NCI-H146 (cell line): ENCODE measurements around the gene ZNG1B.
"Not testable (repeated sequence)": the region's sequence is repeated elsewhere in the genome, so short reads cannot be mapped to it uniquely, and the experiment has no call there.

Experiments
- DNase-seq: peaks from one replicate; lab custom pipeline; 2025; lab: John Stamatoyannopoulos, UW

ZNG1B gene

DNA sequence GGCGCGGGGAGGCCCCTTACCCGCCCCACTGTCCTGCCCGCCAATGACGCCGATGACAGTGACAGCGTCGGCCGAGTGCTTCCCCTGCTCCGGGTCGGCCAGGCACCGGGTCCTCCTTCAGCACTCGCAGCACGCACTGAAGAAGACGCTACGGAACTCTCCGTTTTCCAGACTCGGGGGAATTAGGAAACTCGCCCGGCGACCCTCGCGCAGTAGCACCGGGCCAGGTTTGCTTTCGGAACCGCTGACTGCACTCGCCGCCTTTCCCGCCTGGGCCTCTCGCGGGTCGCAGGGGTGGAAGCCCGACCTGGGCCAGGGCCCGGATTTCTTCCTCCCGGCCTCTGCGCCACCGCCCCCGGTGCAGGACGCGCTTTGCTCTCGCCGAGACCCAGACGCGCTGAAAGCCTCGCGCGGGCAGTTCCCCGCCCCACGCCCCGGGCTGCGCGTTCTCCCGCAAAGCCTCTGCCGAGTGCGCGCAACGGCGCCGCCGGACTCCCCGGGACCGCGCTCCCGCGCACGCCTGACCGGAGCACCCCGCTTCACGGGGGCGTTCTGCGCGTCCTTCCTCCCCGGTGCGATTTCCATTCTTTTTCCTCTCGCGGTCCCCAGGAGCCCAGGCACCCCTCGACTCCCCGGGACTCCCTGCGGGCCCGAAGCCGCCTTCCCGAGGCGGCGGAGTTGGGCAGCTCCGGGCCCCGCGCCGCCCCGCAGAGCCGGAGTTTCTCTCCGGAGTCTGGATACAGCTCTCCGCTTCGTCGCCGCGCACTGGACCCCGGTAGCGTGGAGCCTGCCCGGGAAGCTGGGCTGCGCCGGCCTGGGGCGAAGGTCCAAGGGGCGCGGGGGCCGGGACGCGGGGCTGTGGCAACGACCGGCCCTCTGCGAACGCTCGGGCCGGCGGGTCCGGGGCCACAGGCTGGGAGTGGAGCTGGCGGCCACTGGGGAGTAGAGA, 65.9 kb downstream of the ZNG1B start:
- DNase-seq = not testable (repeated sequence)

DNA sequence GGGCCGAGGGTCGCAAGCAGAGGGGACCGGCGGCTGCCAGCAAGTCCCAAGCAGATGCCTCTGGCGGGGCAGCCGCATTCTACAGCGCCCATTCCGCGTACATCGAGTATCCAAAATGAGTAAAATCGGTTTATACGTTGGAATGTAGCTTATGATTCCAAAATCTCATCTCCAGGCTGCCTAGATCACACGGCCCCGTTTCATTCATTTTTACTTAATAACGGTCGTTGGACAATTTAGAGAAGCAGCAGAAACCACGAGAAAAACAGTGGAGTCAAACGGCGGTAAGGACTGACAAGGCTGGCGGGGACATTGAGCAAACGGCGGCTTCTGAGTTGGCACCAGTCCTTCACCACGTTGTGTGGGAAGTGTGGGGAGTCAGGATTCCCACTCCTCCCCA, 66.6 kb downstream of the ZNG1B start:
- not testable (repeated sequence) for DNase-seq

DNA sequence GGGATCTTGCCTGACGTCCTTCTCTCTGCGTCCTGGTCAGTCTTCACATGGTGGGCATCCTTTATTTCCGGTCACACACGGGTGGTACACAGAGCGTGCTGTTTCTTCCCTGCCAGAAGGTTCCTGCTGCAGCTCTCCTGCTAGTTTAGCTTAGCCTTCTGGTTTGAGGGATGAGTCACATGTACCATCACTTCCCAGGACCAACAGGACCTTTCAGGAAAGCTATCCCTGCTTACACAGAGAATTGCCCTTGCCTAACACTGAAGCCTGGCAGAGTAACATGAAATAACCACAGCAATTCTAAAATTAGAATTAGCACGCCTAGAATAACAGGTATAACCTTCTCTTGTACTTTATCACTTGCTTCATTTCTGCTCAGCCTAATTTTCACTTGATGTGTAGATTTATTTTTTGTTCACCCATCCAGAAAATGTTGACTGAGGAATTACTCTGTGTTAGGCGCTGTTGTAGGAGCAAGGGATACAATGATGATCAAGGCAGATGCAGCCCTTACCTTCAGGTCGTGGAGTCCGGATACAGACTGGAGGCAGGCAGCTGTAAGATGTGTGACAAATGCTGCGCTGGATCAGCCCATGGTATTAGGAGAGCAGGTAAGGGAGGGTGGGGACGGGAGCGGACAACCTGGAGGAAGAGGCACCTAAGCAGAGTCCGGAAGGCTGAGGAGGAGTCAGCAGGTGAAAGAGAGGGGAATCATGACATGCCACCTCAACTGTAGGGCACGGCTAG, 70.1 kb downstream of the ZNG1B start:
- not testable (repeated sequence) for DNase-seq

DNA sequence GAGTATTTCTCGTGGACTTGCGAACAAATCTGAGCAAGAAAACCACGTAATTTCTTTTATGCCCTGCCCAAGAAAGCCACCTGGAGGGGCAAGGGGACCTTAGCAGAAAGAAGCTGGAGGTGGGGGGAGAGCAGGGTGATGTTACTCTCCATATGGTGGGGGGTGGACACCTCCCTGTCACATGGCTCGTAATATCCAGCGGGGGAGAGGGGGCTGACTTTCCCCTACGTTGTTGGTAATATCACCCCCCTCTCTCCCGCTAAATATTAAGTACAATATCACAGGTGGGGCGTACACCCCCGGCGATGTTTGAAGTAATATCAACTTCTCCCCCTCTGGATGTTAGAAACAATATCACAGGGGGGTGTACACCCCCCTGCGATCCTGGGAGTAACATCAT, 70.7 kb downstream of the ZNG1B start:
- DNase-seq = not testable (repeated sequence)

DNA sequence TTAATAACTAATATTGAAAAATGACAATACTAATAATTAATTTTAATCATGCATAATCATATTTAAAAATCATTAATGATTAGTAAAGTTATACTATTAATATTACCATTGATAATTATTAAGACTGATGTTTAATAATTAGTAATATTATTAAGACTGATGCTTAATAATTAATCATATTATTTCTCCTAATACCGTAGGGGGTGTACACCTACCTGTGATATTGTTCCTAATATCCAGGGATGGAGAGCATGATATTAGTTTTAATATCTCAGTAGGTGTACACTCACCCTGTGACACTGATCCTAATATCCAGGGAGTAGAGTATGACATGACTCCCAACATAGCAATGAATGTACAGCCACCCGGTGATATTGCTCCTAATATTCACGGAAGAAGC, 73.4 kb downstream of the ZNG1B start:
- not testable (repeated sequence) for DNase-seq

DNA sequence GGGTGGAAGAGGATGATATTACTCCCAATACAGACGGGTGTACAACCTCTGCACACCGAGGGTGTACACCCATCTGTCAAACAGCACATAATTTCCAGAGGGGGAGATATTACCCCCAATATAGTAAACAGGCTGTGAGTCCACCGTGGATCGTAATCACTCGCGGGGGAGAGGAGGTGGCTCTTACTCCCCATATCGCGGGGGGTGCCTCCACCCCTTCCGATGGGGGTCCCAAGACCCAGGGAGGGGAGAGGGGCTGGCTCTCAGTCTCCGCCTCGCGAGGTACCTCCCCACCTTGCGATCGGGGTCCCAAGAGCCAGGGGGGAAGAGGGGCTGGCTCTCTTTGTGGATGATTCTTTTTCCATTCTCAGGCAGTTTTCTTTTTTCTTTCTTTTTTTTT, 74.4 kb downstream of the ZNG1B start:
- DNase-seq = not testable (repeated sequence)

DNA sequence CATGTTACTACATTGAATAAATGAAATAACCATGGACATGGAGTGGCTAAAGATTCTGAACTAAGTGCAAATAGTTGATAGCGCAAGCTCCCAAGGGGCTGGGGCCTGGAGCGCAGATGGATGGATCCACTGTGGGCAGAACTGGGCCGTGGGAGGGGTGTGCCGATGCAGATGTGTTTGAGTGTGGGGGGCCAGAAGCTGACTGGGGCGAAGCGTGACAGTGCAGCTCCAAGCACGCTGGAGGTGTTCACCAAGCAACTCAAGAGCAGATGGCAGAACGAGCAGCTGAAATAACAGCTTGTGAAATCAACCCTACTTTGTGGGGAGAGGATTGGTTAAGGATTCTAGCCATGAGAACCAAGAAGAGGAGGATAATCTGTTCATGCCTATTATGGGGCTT, 78.0 kb downstream of the ZNG1B start:
- not testable (repeated sequence) for DNase-seq

DNA sequence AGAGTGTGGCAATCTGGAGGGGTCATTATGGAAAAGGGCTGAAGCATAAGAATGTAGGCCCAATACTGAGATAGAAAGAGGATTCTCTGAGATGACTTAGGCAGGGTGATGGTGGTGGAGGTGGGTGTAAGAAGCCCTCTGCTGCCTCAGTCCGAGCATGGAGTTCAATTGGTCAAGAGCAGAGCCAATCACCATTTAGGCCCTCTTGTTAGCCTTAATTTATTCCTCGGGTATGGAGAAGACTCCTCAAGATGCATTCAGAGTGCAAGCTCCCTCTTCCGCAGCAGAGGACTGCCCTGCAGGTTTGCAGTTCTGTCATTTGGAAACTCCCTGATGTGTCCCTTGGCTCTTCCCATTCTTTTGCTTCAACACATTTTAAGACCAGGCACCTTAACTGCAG, 78.5 kb downstream of the ZNG1B start:
- DNase-seq = not testable (repeated sequence)

DNA sequence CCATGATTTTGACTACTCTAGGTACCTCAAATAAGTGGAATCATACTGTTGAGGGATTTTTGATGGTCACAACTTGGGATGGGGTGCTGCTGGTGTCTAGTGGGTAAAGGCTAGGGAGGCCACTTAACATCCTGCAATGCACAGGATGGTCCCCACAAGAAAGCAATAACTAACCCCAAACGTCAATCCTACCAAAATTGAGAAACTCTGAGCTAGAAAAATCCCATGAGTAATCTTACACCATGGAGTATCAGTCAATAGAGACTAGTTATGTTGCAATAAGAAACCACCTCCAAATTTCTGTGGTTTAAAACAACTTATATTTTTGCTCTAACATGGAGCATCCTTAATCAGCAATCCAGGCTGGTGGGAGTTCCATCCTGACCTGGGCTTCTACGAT, 79.5 kb downstream of the ZNG1B start:
- not testable (repeated sequence) for DNase-seq

DNA sequence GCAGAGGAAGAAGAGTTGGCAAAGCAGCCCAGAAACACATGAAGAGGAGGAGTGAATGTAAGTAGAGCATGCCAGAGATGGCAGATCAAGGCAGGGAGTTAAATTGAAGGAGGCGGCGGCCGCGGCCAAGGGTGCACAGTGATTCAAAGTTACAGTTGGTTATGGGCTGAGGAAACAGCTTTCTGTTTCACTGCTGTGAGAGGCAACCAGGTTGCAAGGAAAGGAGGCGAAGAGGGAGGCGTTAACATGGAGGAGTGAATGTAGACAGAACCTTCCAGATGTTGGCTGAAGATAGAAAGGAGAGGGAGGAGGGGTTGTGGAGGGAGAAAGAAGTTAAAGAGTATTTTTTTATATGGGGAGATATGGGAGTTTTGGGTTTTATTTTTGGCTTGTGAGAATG, 83.3 kb downstream of the ZNG1B start:
- not testable (repeated sequence) for DNase-seq

DNA sequence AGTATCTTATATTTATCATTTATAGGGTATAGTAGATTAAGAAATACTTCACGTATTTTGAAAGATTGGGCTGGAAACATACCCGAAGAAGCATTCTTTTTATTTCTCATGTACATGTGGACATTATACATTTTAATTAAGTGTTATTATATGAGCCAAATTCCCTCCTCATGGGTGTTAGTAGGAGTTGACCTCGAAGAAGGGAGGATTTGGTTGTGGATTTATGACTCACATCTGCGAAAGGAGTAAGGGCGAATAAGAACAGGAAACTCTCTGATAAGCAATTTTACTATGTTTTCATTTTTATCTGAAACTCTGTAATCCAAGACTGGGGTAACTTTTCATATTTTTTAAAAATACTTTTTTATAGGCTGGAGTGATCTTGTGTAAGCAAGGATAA, 84.0 kb downstream of the ZNG1B start:
- not testable (repeated sequence) for DNase-seq

DNA sequence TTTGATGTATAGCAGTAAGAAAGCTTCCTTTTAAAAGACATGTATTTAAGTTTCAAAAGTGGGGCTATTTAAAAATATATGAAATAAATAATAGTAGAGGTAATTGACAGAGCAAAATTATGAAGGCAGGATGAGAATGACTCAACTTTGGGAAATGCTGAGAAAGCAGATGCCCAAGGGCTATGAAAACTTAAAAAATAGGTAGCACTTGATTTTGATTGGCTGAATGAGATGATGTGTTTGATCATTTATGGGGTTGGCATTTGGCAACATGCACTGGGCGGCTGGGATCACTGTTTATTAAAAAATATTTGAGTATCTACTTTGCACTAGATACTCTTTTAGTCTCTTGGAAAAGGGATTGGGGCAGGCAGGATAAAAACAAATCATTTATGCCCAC, 87.5 kb downstream of the ZNG1B start:
- DNase-seq = not testable (repeated sequence)

DNA sequence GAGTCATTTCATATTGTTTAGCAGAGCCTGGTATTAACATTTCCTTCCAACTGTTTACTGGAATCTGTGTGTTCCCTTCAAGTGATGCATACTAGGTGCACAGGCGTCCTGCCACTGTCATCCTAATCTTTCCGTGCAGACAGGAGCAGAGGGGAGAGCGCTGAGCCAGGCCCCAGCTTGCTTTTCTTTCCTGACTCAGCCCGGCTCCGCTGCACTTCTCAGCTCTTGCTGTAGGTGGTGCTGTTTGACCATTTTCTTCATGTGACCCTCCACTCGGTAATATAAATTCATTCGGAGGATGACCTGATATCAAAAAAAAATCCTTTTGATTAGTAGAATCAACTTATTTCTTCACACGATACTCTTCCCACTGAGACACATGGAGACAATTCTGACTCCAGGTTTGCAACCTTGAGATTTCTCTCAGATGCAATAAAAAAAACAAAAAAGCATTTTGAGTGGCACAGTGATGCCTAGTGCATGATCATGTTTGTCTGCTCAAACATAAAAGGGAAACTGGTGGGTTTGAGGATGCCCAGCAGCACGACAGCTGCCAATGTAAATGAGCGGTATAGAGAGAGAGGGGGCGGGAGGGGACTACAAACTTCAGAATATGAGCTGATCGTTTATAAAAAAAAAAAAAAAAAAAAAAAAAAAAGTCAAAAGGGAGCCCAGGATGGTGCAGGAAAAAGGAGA, 90.0 kb downstream of the ZNG1B start:
- DNase-seq = not testable (repeated sequence)

DNA sequence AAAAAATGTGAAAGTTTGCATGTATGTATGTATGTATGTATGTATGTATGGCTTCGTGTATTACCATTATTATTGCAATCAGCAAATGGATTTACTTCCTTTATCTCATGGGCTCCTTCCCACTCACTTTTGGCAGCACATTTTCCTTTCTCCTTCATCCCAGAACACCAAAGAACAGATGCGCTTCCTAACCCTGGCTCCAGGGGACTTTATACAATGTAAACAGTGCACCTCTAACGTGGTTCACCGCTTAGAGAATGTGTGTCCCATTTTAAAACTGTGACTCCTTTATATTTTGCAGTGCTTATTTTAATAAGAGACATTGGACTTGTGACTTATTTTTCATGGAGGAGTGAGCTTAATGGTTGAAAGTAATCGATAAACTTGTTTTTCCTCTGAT, 90.6 kb downstream of the ZNG1B start:
- DNase-seq = not testable (repeated sequence)

DNA sequence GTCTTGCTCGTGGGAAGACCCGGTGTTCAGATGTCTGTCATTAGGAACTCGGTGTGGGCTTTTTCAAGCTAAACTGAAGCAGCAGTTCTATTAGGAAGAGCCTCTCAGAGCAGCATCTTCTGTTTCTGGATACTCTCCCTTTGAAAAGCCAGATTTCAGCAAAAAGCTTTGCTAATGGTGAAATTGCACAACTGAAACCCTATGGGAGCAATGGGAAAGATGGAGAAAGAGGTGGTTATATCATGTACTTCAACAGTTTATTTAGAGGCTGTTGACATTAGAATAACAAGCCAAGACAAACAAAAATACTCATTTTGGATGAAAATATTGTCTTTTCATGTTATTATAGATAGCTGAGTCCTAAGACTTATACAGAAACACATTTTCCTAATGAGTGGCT, 91.4 kb downstream of the ZNG1B start:
- DNase-seq = not testable (repeated sequence)

DNA sequence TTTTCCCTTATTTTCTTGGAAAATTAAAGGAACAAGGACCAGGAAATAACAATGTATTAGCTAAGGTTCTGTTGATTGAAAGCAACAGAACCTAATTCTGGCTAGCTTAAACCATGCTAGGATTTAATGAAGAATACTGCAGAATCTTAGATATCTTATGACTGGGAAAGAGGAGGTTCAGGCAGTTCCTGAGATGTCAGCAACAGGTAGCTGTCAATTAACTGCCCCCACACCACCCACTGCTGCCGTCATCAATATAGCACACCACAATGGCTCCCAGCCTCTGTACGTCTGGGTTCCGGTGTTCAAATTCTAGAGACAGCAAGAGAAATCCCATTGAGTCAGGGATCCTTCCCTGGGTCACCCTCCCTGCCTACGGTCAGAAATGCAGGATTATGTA, 95.5 kb downstream of the ZNG1B start:
- DNase-seq = not testable (repeated sequence)

DNA sequence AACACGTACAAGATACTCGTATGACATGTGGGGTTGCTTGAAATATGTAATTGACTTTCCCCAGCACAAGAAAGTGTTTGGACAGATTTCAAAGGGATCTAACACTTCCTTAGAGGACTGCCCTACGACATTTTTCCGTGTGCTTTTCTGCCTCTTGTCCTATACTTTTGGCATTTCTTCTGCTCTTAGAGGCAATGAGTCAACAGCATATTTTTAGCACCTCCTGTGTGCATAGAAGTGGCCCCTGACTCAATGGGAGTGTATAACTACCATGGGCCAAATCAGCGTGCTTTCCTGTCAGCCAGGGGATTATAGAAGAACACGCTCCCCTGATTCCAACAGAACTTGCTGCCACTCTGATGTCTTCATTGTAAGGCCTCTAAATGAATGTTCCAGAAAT, 99.1 kb downstream of the ZNG1B start:
- not testable (repeated sequence) for DNase-seq

DNA sequence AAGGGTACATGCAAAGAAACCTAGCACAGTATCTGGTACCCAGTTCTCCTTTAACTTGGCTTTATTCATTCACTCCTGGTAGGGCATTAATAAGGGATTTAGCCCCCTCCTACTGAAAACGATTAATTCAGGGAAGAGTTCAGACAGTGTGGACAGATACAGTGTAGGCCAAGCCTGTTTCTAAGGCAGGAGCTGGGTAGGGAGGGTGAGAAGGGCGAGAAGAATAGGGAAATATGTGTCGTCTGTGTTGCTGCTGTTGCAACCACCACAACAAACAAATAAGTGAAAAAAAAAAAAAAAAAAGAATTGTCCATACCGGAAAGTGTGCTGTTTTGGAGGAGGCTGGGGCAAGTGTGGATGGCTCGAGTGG, 103.3 kb downstream of the ZNG1B start:
- DNase-seq = not testable (repeated sequence)

DNA sequence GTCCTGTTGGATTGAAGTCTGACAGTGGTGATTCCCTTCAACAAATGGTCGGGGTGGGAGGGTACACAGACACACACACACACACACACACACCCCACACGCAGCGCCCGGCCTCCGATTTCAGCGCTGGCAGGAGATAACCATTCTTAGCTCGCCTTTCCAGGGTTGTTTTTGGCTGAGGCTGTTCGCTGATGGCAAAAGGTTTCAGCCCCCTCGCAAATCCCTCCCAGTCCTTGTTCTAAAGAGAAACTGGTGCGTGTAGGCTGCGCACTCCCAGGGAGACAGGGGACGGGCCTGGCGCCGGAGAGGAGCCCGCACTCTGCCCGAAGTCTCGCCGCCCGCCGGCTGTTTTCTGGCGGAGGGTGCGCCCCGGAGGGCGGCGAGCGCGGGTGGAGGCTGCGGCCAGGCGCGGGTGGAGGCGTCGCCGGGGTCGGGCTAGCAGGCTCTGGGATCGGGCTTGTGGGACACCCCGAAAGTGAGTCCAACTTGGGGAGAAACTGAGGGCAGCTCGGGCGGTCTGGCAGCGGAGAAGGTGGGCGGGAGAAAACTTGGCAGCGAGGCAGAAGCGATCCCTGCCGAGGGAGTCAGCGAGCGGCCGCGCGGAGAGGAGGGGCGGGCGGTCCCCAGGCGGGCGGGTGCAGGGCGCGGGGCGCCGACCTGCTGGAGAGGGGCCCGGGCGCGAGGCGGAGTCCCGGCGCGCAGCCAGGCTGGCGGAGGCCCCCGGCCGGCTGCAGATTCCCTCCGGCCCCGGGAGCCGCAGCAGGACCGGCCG, 103.9 kb downstream of the ZNG1B start:
- DNase-seq = not testable (repeated sequence)

DNA sequence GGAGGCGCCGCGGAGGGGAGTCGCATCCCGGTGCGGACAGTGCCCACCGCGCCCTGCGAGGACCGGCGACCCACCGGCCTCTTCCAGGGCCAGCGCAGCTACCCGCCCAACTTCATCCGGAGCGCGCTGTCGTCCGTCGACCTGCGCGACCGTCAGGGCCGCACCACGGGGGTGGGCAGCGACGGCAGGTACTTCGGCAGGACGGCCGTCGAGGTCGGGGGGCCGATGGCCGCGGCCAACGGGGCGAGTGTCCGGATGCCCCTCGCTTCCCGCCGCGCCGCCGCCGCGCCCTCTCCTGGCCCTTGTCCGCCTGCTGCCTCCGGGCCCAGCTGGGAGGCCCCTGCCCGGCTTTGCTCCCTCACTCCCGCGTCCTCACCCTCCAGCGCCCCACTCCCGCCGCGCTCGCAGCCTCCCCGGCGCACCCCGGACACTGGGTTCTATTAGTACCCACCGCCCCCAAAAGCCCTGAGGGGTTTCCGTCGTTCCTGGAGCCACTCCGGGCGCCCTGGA, 104.5 kb downstream of the ZNG1B start:
- DNase-seq = not testable (repeated sequence)

DNA sequence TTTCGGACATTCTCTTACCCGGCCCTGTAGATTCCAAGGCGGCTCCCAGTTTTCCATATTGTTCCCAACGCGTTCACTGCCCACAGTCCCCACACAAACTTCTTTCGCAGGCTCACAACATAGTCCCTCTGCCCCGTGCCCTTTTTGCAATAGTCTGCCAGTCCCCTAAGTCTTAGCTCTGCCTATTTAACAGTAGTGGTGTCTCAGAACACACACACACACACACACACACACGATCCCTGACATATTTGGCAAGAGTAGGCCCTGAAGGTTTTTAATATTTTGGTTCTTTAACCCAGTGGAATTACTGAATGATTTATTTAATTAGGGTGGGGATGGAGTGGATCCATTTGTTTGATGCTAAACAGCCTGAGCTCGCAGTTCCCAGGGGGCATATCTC, 105.0 kb downstream of the ZNG1B start:
- not testable (repeated sequence) for DNase-seq
